Dendritic cell treated with granulocyte-macrophage colony-stimulating factor and Interleukin-4, amounts not matched to agents 40 ng/mL and 50 ng/mL, for 4 days (primary cell): ENCODE measurements around the gene HTRA3.

Source experiments
- H3K27ac Mint-ChIP-seq: one replicate; pipeline ENCODE4 v1.8.0; 2022; ENCODE audit warnings: mild to moderate bottlenecking, mixed read lengths
- H3K27me3 Mint-ChIP-seq: one replicate; pipeline ENCODE4 v1.8.0; 2022; ENCODE audit warnings: mild to moderate bottlenecking, mixed read lengths
- H3K36me3 Mint-ChIP-seq: one replicate; pipeline ENCODE4 v1.8.0; 2022; ENCODE audit warnings: low read depth, mixed read lengths
- H3K4me1 Mint-ChIP-seq: one replicate; pipeline ENCODE4 v1.8.0; 2022; ENCODE audit warnings: low read depth, mixed read lengths
- H3K4me3 Mint-ChIP-seq: one replicate; pipeline ENCODE4 v1.8.0; 2022; ENCODE audit warnings: mild to moderate bottlenecking, moderate library complexity, mixed read lengths
- H3K9me3 Mint-ChIP-seq: one replicate; pipeline ENCODE4 v1.8.0; 2022; ENCODE audit warnings: mixed read lengths
- intact Hi-C: fragments of 100-400 bp; cut with micrococcal nuclease; formaldehyde crosslinking; loops from one replicate; pipeline ENCODE4 v1.15.0; 2022

Gene HTRA3

DNA sequence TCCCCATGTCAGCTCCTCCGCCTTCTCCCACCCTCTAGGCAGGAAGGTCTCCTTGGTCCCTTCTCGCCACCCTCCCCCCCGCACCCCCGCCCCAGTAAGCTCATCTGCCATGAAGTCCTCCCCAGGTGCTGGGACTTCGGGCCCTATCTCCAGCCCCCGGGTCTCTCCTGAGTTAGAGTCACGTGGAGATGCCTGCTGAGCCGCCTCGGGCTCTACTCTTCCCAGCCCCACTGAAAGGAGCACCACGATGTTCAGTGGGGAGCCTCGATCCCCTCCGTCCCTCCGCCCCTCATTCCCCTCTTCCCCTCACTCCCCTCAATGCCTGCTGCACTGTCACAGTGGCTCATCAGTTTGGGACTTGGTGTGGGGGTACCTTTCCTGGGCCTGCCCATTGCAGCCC is 3.9 kb downstream of the HTRA3 start:
- H3K27me3 Mint-ChIP-seq: peaks cover 50% of the 10 kb centered on the region
- peaks cover 59% of the 10 kb centered on the region for H3K4me1 Mint-ChIP-seq
- no peaks in the 10 kb centered on the region for H3K36me3 Mint-ChIP-seq
- intact Hi-C loops: no loop called here
- H3K9me3 Mint-ChIP-seq: no peaks in the 10 kb centered on the region
- peak overlapping the region; percentile 36 for H3K27ac Mint-ChIP-seq
- no peak overlapping the region for H3K4me3 Mint-ChIP-seq

DNA sequence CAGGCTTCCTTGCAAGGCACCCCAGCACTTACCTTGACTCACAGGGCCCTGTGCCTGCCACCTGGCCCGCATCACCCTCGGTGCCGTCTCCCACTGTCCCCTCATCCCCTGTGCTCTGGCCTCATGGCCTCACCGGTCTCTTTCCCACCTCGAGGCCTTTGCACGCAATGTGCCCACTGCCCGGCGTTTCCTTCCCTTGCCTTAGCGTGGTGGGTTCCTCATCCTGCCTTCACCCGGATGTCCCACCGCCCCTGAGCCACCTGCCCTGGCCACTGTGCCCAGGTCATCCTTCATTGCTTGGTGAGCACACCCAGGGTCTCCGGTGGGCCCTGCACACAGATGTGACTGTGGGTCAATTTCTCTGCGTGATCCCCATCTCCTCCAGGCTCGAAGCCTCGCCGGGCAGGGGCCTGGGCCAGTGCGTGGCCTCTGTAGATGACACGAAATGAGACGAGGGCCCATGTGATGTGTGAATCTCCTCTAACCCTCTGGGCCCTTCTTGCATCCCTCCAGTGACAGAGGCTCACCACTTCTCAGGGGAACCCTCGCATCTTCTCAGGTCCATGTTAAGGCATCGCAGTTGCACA is 4.6 kb downstream of the HTRA3 start:
- H3K4me1 Mint-ChIP-seq: peaks cover 63% of the 10 kb centered on the region
- no peaks in the 10 kb centered on the region for H3K9me3 Mint-ChIP-seq

GRCh38 chr4:8274765-8275547 is 5.4 kb downstream of the HTRA3 start:
- peaks cover 42% of the 10 kb centered on the region for H3K27me3 Mint-ChIP-seq
- H3K36me3 Mint-ChIP-seq: no peaks in the 10 kb centered on the region
- peaks cover 69% of the 10 kb centered on the region for H3K4me1 Mint-ChIP-seq
- no peak overlapping the region for H3K27ac Mint-ChIP-seq
- H3K4me3 Mint-ChIP-seq: no peak overlapping the region
- H3K9me3 Mint-ChIP-seq: no peaks in the 10 kb centered on the region
- intact Hi-C loops: no loop called here

More for the DNA sequence above, 4.6 kb downstream of the HTRA3 start:
- Mint-ChIP-seq H3K4me3 (no peak overlapping the region), H3K27ac (no peak overlapping the region), H3K27me3 (peaks cover 43% of the 10 kb centered on the region), H3K36me3 (no peaks in the 10 kb centered on the region)
- intact Hi-C loops: no loop called here

- H3K27me3 Mint-ChIP-seq: peaks cover 37% of the 10 kb centered on the region
- H3K9me3 Mint-ChIP-seq: no peaks in the 10 kb centered on the region
- H3K4me1 Mint-ChIP-seq: peaks cover 67% of the 10 kb centered on the region
- intact Hi-C loops: no loop called here
- H3K4me3 Mint-ChIP-seq: no peak overlapping the region
- H3K27ac Mint-ChIP-seq: no peak overlapping the region
- no peaks in the 10 kb centered on the region for H3K36me3 Mint-ChIP-seq
Measured at GRCh38 chr4:8275548-8275910, 6.0 kb downstream of the HTRA3 start.

- intact Hi-C loops: no loop called here
- H3K27ac Mint-ChIP-seq: no peak overlapping the region
- no peaks in the 10 kb centered on the region for H3K9me3 Mint-ChIP-seq
- peaks cover 27% of the 10 kb centered on the region for H3K27me3 Mint-ChIP-seq
- no peak overlapping the region for H3K4me3 Mint-ChIP-seq
- H3K4me1 Mint-ChIP-seq: peaks cover 58% of the 10 kb centered on the region
- H3K36me3 Mint-ChIP-seq: no peaks in the 10 kb centered on the region
Measured at GRCh38 chr4:8276358-8277240, 7.0 kb downstream of the HTRA3 start.

DNA sequence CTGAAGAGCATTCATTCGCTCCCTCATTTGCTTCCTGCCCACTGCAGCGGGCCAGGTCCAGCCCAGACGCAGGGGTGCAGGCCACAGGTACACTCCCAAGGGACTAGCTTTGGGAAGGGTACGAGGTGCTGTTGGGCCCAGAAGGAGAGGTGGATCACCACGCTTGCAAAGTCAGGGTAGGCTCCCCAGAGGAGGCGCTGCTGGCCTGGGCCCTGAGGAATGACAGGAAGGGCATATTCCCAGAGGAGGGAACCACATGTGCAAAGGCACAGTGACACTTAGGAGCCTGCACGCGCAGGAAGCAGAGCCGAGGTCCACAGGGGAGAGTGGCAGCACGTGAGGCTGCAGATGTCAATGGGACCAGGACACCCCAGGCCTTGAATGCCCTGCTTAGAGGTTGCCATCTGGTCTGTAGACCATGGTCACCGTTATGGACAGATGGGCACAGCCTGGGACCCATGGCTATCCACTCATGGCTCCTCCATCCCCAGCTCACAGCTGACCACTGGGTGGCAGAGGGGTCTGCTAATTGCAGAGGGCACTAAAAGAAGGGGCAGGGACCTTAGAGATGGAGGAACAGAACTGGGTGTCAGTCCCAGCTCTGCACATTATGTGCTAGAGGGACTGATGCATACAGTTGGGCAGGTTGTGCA is 7.9 kb downstream of the HTRA3 start:
- Mint-ChIP-seq H3K27ac (no peak overlapping the region), H3K4me3 (no peak overlapping the region), H3K27me3 (peaks cover 23% of the 10 kb centered on the region), H3K9me3 (no peaks in the 10 kb centered on the region), H3K4me1 (peaks cover 54% of the 10 kb centered on the region), H3K36me3 (no peaks in the 10 kb centered on the region)
- intact Hi-C loops: no loop called here

GRCh38 chr4:8278009-8278395 is 8.4 kb downstream of the HTRA3 start:
- no peaks in the 10 kb centered on the region for H3K36me3 Mint-ChIP-seq
- no peak overlapping the region for H3K4me3 Mint-ChIP-seq
- H3K27ac Mint-ChIP-seq: no peak overlapping the region
- no peaks in the 10 kb centered on the region for H3K9me3 Mint-ChIP-seq
- H3K27me3 Mint-ChIP-seq: peaks cover 23% of the 10 kb centered on the region
- intact Hi-C loops: no loop called here
- H3K4me1 Mint-ChIP-seq: peaks cover 53% of the 10 kb centered on the region

GRCh38 chr4:8278421-8279287 is 9.1 kb downstream of the HTRA3 start:
- intact Hi-C loops: no loop called here
- Mint-ChIP-seq H3K27me3 (peaks cover 22% of the 10 kb centered on the region), H3K36me3 (no peaks in the 10 kb centered on the region), H3K9me3 (no peaks in the 10 kb centered on the region), H3K4me3 (no peak overlapping the region), H3K27ac (no peak overlapping the region), H3K4me1 (peaks cover 52% of the 10 kb centered on the region)

DNA sequence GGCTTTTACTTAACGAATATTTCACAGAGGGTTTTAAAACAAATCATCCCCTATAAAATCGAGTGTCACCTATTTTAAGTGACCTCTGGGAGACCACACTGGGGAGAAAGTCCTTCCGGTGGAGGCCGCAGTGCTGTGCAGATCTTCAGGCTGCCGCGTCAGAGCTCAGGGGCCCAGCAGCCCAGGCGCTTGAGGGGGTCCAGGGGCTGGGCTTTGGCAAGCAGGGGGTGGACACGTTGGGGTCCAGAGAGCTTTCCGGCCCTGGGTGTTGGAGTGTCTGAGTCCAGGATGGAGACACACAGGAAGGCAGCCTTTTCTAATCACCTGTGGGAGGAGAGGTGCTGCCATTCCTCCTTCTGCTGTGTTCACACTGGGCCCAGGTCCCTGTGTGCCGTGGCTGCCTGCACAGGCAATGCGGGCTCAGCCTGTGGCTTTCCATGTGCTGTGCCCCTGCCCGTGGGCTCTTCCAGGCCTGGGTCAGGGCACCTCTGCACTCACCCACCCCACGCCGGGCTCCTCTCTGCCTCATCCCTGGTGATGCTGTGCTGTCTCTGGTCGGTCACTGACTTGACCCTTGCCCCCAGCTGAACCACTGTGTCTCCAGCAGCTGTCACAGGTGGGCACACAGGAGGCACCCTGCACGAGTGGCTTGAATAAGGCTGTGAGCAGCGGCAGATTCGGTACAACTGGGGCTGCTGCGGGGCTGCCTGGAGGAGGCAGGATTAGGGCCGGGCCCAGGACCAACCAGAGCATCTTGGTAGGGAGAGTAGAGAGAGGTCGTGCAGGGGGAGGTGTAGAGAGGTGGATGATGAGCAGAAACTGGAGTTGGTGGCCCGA is 10.0 kb downstream of the HTRA3 start:
- Mint-ChIP-seq H3K36me3 (no peaks in the 10 kb centered on the region), H3K9me3 (no peaks in the 10 kb centered on the region), H3K4me1 (peaks cover 46% of the 10 kb centered on the region), H3K27me3 (peaks cover 15% of the 10 kb centered on the region), H3K27ac (no peak overlapping the region), H3K4me3 (no peak overlapping the region)
- intact Hi-C loops: no loop called here

DNA sequence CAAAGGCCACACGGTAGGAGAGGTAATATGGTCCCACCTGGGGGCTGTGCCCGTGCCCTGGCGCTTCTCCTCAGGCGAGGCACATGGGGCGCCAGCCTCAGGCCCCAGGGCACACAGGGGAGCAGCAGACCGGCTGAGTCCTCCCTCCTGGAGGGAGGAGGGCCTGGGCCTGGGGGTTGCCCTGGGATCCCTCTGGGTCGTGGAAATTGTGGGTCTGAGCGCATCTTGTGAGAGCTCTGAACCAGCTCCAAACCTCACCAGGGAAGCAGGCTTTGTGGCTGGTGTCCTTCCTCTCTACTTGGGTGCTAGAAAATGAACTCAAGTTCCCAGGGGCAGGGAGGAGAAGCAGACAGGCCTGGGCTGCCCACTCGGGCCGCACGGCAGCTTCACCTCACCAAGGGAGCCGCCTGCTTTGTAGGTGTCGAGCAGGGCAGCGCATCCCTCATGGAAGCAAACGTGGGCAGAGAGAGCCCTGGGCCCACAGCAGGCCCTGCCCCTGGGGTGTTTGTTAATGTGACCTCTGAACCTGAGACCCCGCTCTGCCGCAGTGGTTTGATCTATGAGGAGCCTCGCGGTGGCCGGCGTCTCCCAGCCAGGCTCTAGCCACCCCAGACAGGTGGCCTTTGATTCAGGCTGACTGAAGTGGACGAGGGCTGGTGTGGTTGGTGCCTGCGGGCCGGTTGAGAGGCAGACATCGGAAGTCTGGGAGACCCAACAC is 10.8 kb downstream of the HTRA3 start:
- Mint-ChIP-seq H3K4me1 (peaks cover 46% of the 10 kb centered on the region), H3K9me3 (no peaks in the 10 kb centered on the region), H3K4me3 (no peak overlapping the region), H3K27ac (no peak overlapping the region), H3K36me3 (no peaks in the 10 kb centered on the region), H3K27me3 (peaks cover 9% of the 10 kb centered on the region)
- intact Hi-C loops: no loop called here

- no peaks in the 10 kb centered on the region for H3K9me3 Mint-ChIP-seq
- H3K4me3 Mint-ChIP-seq: no peak overlapping the region
- peaks cover 9% of the 10 kb centered on the region for H3K27me3 Mint-ChIP-seq
- H3K4me1 Mint-ChIP-seq: peaks cover 45% of the 10 kb centered on the region
- intact Hi-C loops: no loop called here
- H3K36me3 Mint-ChIP-seq: no peaks in the 10 kb centered on the region
- H3K27ac Mint-ChIP-seq: no peak overlapping the region
Measured at GRCh38 chr4:8280876-8281440, 11.4 kb downstream of the HTRA3 start.
